Upper lobe of left lung (tissue), 6 donors: ENCODE data around the gene TOX2. TPM values are rescaled to one million over a fixed set of nuclear protein-coding genes. Genes with fewer than 3 reads are reported as not detected.

ENCODE experiments used
- ATAC-seq, 2 donors: fragments of 200-7000 bp; cut with Tn5 transposase; one replicate each; pipeline ENCODE4 v1.9.1; 2022; ENCODE audit warnings: mild to moderate bottlenecking in 2 of 2, moderate library complexity in 2 of 2; ENCODE audit not compliant: low FRiP score in 2 of 2
- DNase-seq, 2 donors: peaks; one replicate each; pipeline ENCODE4 v3.0.0-alpha.2; 2019 to 2020
- H3K27ac ChIP-seq, 4 donors: fragments of 200-600 bp; sonication (generic); one replicate each; pipeline ENCODE4 v1.5.1; 2016 to 2019
- H3K27me3 ChIP-seq, 4 donors: fragments of 200-600 bp; sonication (generic); one replicate each; pipeline ENCODE4 v1.5.1; 2017 to 2019
- H3K36me3 ChIP-seq, 4 donors: fragments of 200-600 bp; sonication (generic); one replicate each; pipeline ENCODE4 v1.5.1; 2016 to 2019
- H3K4me1 ChIP-seq, 4 donors: fragments of 200-600 bp; sonication (generic); one replicate each; pipeline ENCODE4 v1.5.1; 2018 to 2019
- H3K4me3 ChIP-seq, 4 donors: fragments of 200-600 bp; sonication (generic); one replicate each; pipeline ENCODE4 v1.5.1; 2017 to 2019; ENCODE audit warnings: mild to moderate bottlenecking in 2 of 4, moderate library complexity in 1 of 4
- H3K9me3 ChIP-seq, 4 donors: fragments of 200-600 bp; sonication (generic); one replicate each; pipeline ENCODE4 v1.5.1; 2018 to 2019
- EP300 ChIP-seq, 4 donors: sonication (generic); formaldehyde crosslinking; IDR thresholded peaks; one replicate each; pipeline ENCODE4 v1.5.1; 2017; ENCODE audit warnings: antibody characterized with exemption in 4 of 4, control low read depth in 2 of 4
- POLR2A ChIP-seq, 4 donors: fragments of 450-650 bp; IDR thresholded peaks; one replicate each; pipeline ENCODE4 v1.5.1; 2016 to 2017; ENCODE audit warnings: antibody characterized with exemption in 4 of 4, mild to moderate bottlenecking in 2 of 4
- POLR2AphosphoS5 ChIP-seq, 2 donors: sonication (generic); formaldehyde crosslinking; IDR thresholded peaks; one replicate each; pipeline ENCODE4 v1.5.1; 2017; ENCODE audit warnings: antibody characterized with exemption in 2 of 2
- WGBS, 2 donors: methylation state at CpG; one replicate each; pipeline ENCODE4 v1.1.5; 2017 to 2018; 5-methylcytosine and 5-hydroxymethylcytosine counted together
- total RNA-seq, 6 donors: library from RNA; depleted of rRNA in 4 of 6; stranded (reverse); fragments of >200 nt in 4 of 6; gene quantifications; one replicate each; pipeline versions ENCODE4 v1.1.0 to v1.2.1, GENCODE V29; 2016 to 2021
- TF ChIP-seq, protein P1 (sequence below), 6 experiments: fragments of 450-650 bp in 4 of 6; fragments of 200-600 bp in 2 of 6; sonication (generic) in 2 of 6; IDR thresholded peaks; one replicate each; pipeline ENCODE4 v1.5.1; 2016 to 2019; ENCODE audit warnings: antibody characterized with exemption in 6 of 6
- donor health status: DM: no; HTN: no; CAD: no; lungs with moderate emphysema.
- donor health status: DM: no; HTN: yes; CAD: no; lungs with severe emphysema.

The TOX2 gene
- total RNA-seq, 6 donors from 2014 or later, result 7.2 to 29.3 (median 23.7) TPM

- H3K27me3 ChIP-seq, result no peaks in the 10 kb centered on the region
- TF ChIP-seq POLR2AphosphoS5 (IDR thresholded peaks at IDR 0.05), result no peak
- no peaks in the 10 kb centered on the region for H3K9me3 ChIP-seq
- 60 to 74% methylated on average over 4 to 8 of the region's 8 CpGs for WGBS, 2 donors
- H3K4me3 ChIP-seq, result no peak overlapping the region
- H3K27ac ChIP-seq, result no peak overlapping the region
- peak in 1 of 2 donors; percentile 77 for DNase-seq
- peaks cover 0 to 3% (median 0%) of the 10 kb centered on the region in 4 donors for H3K36me3 ChIP-seq
- peak in 1 of 2 donors; percentile 19 for ATAC-seq
- H3K4me1 ChIP-seq, result peaks cover under 1 to 9% (median 4%) of the 10 kb centered on the region in 4 donors
These were observed 55.0 kb downstream of the TOX2 start for GRCh38 chr20:43969501-43970182.

DNA sequence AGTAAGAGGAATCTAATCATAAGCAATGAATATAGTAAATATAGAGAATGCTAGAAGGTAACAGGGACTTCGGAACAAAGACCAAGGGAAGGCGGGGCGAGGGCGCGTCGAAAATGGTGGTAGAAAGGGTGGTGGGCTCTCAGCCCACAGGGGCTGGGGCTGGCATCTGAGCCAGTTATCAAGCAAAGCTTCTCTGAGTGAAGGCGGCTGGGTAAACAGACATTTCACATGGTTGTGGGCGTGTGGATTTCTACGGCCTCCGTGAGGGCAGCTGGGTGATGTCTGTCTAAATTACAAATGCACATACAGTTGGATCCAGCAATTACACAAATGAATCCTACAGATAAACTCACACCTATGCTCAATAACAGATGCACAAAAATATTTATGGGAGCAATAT lies 56.6 kb downstream of the TOX2 start:
- ATAC-seq, result no peak
- WGBS, 2 donors, result 88 to 91% methylated on average over 10 of the region's 10 CpGs
- TF ChIP-seq POLR2A (IDR thresholded peaks at IDR 0.05) (no peak), EP300 (IDR thresholded peaks at IDR 0.05) (no peak), POLR2AphosphoS5 (IDR thresholded peaks at IDR 0.05) (no peak)
- TF ChIP-seq, protein P1, sequence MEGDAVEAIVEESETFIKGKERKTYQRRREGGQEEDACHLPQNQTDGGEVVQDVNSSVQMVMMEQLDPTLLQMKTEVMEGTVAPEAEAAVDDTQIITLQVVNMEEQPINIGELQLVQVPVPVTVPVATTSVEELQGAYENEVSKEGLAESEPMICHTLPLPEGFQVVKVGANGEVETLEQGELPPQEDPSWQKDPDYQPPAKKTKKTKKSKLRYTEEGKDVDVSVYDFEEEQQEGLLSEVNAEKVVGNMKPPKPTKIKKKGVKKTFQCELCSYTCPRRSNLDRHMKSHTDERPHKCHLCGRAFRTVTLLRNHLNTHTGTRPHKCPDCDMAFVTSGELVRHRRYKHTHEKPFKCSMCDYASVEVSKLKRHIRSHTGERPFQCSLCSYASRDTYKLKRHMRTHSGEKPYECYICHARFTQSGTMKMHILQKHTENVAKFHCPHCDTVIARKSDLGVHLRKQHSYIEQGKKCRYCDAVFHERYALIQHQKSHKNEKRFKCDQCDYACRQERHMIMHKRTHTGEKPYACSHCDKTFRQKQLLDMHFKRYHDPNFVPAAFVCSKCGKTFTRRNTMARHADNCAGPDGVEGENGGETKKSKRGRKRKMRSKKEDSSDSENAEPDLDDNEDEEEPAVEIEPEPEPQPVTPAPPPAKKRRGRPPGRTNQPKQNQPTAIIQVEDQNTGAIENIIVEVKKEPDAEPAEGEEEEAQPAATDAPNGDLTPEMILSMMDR (IDR thresholded peaks at IDR 0.05), result no peak

GRCh38 chr20:43972051-43972450 lies 57.4 kb downstream of the TOX2 start:
- TF ChIP-seq POLR2AphosphoS5 (IDR thresholded peaks at IDR 0.05), result no peak
- TF ChIP-seq, protein P1 (IDR thresholded peaks at IDR 0.05), result no peak
- TF ChIP-seq EP300 (IDR thresholded peaks at IDR 0.05), result no peak
- no peak for TF ChIP-seq POLR2A (IDR thresholded peaks at IDR 0.05)

More for the DNA sequence above, 56.6 kb downstream of the TOX2 start:
- Histone ChIP-seq H3K27me3 (no peaks in the 10 kb centered on the region), H3K36me3 (peaks cover 0 to 8% (median 0%) of the 10 kb centered on the region in 4 donors), H3K9me3 (no peaks in the 10 kb centered on the region), H3K4me1 (peaks cover 0 to 7% (median 2%) of the 10 kb centered on the region in 4 donors), H3K27ac (no peak overlapping the region), H3K4me3 (no peak overlapping the region)
- no peak for DNase-seq

DNA sequence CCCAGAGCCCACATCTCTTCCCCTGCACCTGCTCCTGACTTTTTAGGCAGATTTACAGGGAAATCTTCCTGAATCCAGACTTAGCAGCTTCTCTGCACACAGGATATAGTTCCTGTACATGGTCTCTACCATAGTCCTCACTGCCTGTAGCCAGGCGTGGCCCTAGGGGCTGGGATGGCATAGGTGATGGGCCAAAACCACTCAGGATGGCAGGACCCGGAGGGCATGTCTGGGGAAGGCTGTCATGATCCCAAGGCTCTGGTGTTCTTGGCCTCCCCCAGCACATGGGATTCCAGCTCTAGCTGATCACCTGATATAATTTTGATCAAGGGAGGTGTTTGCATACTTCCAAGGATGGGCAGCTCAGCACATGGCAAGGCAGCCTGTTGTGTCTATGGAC lies 58.0 kb downstream of the TOX2 start:
- Histone ChIP-seq H3K27ac (no peak overlapping the region), H3K4me3 (no peak overlapping the region), H3K9me3 (no peaks in the 10 kb centered on the region), H3K4me1 (peaks cover 0 to 7% (median 2%) of the 10 kb centered on the region in 4 donors), H3K36me3 (peaks cover 0 to 9% (median 0%) of the 10 kb centered on the region in 4 donors), H3K27me3 (no peaks in the 10 kb centered on the region)
- 100% methylated on average over 1 to 2 of the region's 2 CpGs for WGBS, 2 donors
- no peak for DNase-seq
- TF ChIP-seq POLR2AphosphoS5 (IDR thresholded peaks at IDR 0.05) (no peak), POLR2A (IDR thresholded peaks at IDR 0.05) (no peak), EP300 (IDR thresholded peaks at IDR 0.05) (no peak)
- TF ChIP-seq, protein P1 (IDR thresholded peaks at IDR 0.05), result no peak
- ATAC-seq, result no peak

More at GRCh38 chr20:43972051-43972450, 57.4 kb downstream of the TOX2 start:
- Histone ChIP-seq H3K4me3 (no peak overlapping the region), H3K27ac (no peak overlapping the region), H3K36me3 (peaks cover 0 to 9% (median 0%) of the 10 kb centered on the region in 4 donors), H3K27me3 (no peaks in the 10 kb centered on the region), H3K4me1 (peaks cover 0 to 7% (median 2%) of the 10 kb centered on the region in 4 donors), H3K9me3 (no peaks in the 10 kb centered on the region)
- ATAC-seq (no peak), DNase-seq (no peak)
- WGBS, 2 donors, result 85 to 97% methylated on average over 2 of the region's 2 CpGs

- Histone ChIP-seq H3K4me3 (no peak overlapping the region), H3K9me3 (no peaks in the 10 kb centered on the region), H3K4me1 (peaks cover 0 to 7% (median 2%) of the 10 kb centered on the region in 4 donors), H3K27me3 (no peaks in the 10 kb centered on the region), H3K36me3 (peaks cover 0 to 9% (median 0%) of the 10 kb centered on the region in 4 donors), H3K27ac (no peak overlapping the region)
- DNase-seq, result no peak
- TF ChIP-seq POLR2AphosphoS5 (IDR thresholded peaks at IDR 0.05), result no peak
- TF ChIP-seq EP300 (IDR thresholded peaks at IDR 0.05), result no peak
- TF ChIP-seq, protein P1 (IDR thresholded peaks at IDR 0.05), result no peak
- no peak for TF ChIP-seq POLR2A (IDR thresholded peaks at IDR 0.05)
- no peak for ATAC-seq
- WGBS, 2 donors, result 91 to 97% methylated on average over 3 to 6 of the region's 6 CpGs
These were observed 58.6 kb downstream of the TOX2 start for GRCh38 chr20:43973231-43973630.
